Sigmoid colon (tissue), 4 donors: ENCODE data around the gene PROM2.

Source experiments
- CTCF ChIP-seq, 4 experiments: fragments of 450-650 bp in 3 of 4; fragments of 200-600 bp in 1 of 4; IDR thresholded peaks; one replicate each; pipeline ENCODE4 v1.5.1; 2016 to 2019; ENCODE audit warnings: antibody characterized with exemption in 4 of 4, mild to moderate bottlenecking in 3 of 4, moderate library complexity in 2 of 4
- EP300 ChIP-seq, 4 donors: sonication (generic); formaldehyde crosslinking; IDR thresholded peaks; one replicate each; pipeline ENCODE4 v1.6.1; 2017; ENCODE audit warnings: antibody characterized with exemption in 4 of 4
- POLR2A ChIP-seq, 2 donors: fragments of 450-650 bp; IDR thresholded peaks; one replicate each; pipeline ENCODE4 v1.6.1; 2016; ENCODE audit warnings: antibody characterized with exemption in 2 of 2, mild to moderate bottlenecking in 2 of 2, moderate library complexity in 2 of 2
- POLR2AphosphoS5 ChIP-seq, 4 donors: sonication (generic); formaldehyde crosslinking; IDR thresholded peaks; one replicate each; pipeline ENCODE4 v1.6.1; 2017; ENCODE audit warnings: antibody characterized with exemption in 4 of 4

GRCh38 chr2:95240556-95240955 lies 33.7 kb upstream of the PROM2 start:
- TF ChIP-seq POLR2A (IDR thresholded peaks at IDR 0.05) (no peak), CTCF (IDR thresholded peaks at IDR 0.05) (no peak), EP300 (IDR thresholded peaks at IDR 0.05) (no peak), POLR2AphosphoS5 (IDR thresholded peaks at IDR 0.05) (no peak)
